Calu3 (cell line): ENCODE results near the gene STK4. TPM values are rescaled to one million over a fixed set of nuclear protein-coding genes. Genes with fewer than 3 reads are reported as not detected.
A peak's percentile ranks its signal among the peaks of the same experiment; 100 is the strongest.

Experiments used
- BruUV-seq: library from RNA; stranded (reverse); fragments of 400-500 nt; replicated peaks from 2 replicates; lab custom pipeline; 2021; lab: Mats Ljungman, UMichigan
- CTCF ChIA-PET: fragments of 300-600 bp; sonication (Branson Sonifier 250); formaldehyde crosslinking; loops from one replicate; lab custom pipeline; 2022; ENCODE audit warnings: antibody characterized with exemption; lab: Charles Lee
- DNase-seq: peaks from one replicate; pipeline ENCODE4 v3.0.0; 2022
- H3K27ac Mint-ChIP-seq: one replicate; pipeline ENCODE4 v1.8.0; 2022; ENCODE audit warnings: mixed read lengths; ENCODE audit not compliant: unreplicated experiment
- H3K27me3 Mint-ChIP-seq: one replicate; pipeline ENCODE4 v1.8.0; 2022; ENCODE audit warnings: mixed read lengths; ENCODE audit not compliant: unreplicated experiment
- H3K36me3 Mint-ChIP-seq: one replicate; pipeline ENCODE4 v1.8.0; 2022; ENCODE audit warnings: mild to moderate bottlenecking, moderate library complexity, mixed read lengths; ENCODE audit not compliant: insufficient read depth, unreplicated experiment
- H3K4me1 Mint-ChIP-seq: one replicate; pipeline ENCODE4 v1.8.0; 2022; ENCODE audit warnings: mild to moderate bottlenecking, low read depth, mixed read lengths; ENCODE audit not compliant: unreplicated experiment
- H3K4me3 Mint-ChIP-seq: one replicate; pipeline ENCODE4 v1.8.0; 2022; ENCODE audit warnings: mild to moderate bottlenecking, low read depth, moderate library complexity, mixed read lengths; ENCODE audit not compliant: unreplicated experiment
- H3K9me3 Mint-ChIP-seq: one replicate; pipeline ENCODE4 v1.8.0; 2022; ENCODE audit warnings: low read depth, mixed read lengths; ENCODE audit not compliant: unreplicated experiment
- CTCF ChIP-seq: fragments of 200-600 bp; IDR thresholded peaks from one replicate; pipeline ENCODE4 v1.8.0; 2022; ENCODE audit warnings: antibody characterized with exemption; ENCODE audit not compliant: unreplicated experiment
- intact Hi-C: fragments of 100-400 bp; cut with micrococcal nuclease; formaldehyde crosslinking; loops from one replicate; pipeline ENCODE4 v1.10.0; 2022; ENCODE audit not compliant: unreplicated experiment
- total RNA-seq: library from RNA; stranded (reverse); gene quantifications from 2 replicates; pipeline ENCODE4 v1.2.3, GENCODE V29; 2022

The STK4 gene
- total RNA-seq, 1 experiment from 2014 or later, result 53.1 TPM

DNA sequence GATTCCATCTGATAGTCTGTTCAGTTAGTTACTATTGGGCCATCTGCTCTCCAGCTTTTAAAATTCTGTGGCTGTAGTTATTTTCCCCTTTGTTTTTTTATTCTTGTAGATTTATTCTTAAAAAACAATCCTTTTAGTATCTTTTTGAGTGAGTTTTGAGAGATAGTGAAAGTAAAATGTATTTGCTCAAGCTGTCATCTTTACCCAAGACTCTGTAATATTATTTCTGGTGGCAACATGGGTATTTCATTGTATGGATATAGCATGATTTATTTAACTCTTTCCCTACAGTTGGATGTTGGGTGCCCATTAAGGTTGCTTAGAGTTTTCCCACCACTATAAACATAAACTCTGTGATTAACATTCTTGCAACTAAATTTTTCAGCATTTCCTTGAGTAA is 24.6 kb downstream of the STK4 start:
- Mint-ChIP-seq H3K27ac (no peak overlapping the region), H3K27me3 (no peaks in the 10 kb centered on the region)
- intact Hi-C loops, result no loop called here

GRCh38 chr20:44993343-44993742 is 27.0 kb downstream of the STK4 start:
- BruUV-seq, result no TSS peak
- TF ChIP-seq CTCF, result no peak
- H3K27ac Mint-ChIP-seq, result peak overlapping the region; percentile 43
- DNase-seq, result no peak
- CTCF ChIA-PET, result no interaction called here
- H3K36me3 Mint-ChIP-seq, result peaks cover 14% of the 10 kb centered on the region
- intact Hi-C loops, result no loop called here
- H3K4me3 Mint-ChIP-seq, result no peak overlapping the region
- H3K9me3 Mint-ChIP-seq, result no peaks in the 10 kb centered on the region
- H3K27me3 Mint-ChIP-seq, result no peaks in the 10 kb centered on the region
- H3K4me1 Mint-ChIP-seq, result no peaks in the 10 kb centered on the region

More for the DNA sequence above, 24.6 kb downstream of the STK4 start:
- H3K4me3 Mint-ChIP-seq, result no peak overlapping the region
- no peaks in the 10 kb centered on the region for H3K4me1 Mint-ChIP-seq
- H3K36me3 Mint-ChIP-seq, result peaks cover 8% of the 10 kb centered on the region
- no TSS peak for BruUV-seq
- DNase-seq, result no peak
- CTCF ChIA-PET, result no interaction called here
- TF ChIP-seq CTCF, result no peak
- no peaks in the 10 kb centered on the region for H3K9me3 Mint-ChIP-seq

- no peaks in the 10 kb centered on the region for H3K9me3 Mint-ChIP-seq
- H3K4me1 Mint-ChIP-seq, result no peaks in the 10 kb centered on the region
- H3K27me3 Mint-ChIP-seq, result no peaks in the 10 kb centered on the region
- no peak for DNase-seq
- CTCF ChIA-PET, result interaction anchor here (0.7 kb wide), 1 partner anchor 47 kb away, joined by 3 read pairs; no protein-coding TSS in a partner anchor
- intact Hi-C loops, result no loop called here
- no peak overlapping the region for H3K27ac Mint-ChIP-seq
- no peak overlapping the region for H3K4me3 Mint-ChIP-seq
- H3K36me3 Mint-ChIP-seq, result peaks cover 23% of the 10 kb centered on the region
- BruUV-seq, result no TSS peak
- TF ChIP-seq CTCF, result no peak
These were observed 30.9 kb downstream of the STK4 start for GRCh38 chr20:44997171-44997570.

DNA sequence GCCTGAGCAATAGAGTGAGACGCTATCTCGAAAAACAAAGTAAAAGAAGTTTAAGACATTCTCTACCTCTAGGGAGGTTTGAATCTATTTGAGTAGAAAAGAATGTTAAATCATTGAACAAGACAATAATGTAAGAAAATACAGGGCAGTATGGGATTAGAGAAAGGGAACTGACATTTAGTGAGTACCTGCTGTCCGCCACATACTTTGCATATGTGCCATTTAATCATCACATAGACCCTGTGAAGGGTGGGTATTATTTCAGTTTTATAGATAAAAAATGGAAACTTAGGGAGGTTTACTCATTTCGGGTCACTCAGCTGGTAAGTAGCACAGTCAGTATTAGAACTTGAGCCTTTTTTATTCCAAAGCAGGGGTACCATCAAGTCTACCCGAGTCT is 31.4 kb downstream of the STK4 start:
- BruUV-seq, result no TSS peak
- CTCF ChIA-PET, result no interaction called here
- no peak for TF ChIP-seq CTCF
- Mint-ChIP-seq H3K4me1 (no peaks in the 10 kb centered on the region), H3K27me3 (no peaks in the 10 kb centered on the region), H3K9me3 (no peaks in the 10 kb centered on the region), H3K4me3 (no peak overlapping the region), H3K27ac (no peak overlapping the region), H3K36me3 (peaks cover 23% of the 10 kb centered on the region)
- intact Hi-C loops, result no loop called here
- DNase-seq, result no peak
